Activated T-helper 17 cell treated with anti-CD3 and anti-CD28 coated beads, Interleukin-2, amount 50 U/mL, for 72 hours (primary cell): ENCODE results near the gene SMIM33. TPM values are rescaled to one million over a fixed set of nuclear protein-coding genes. Genes with fewer than 3 reads are reported as not detected.
"Not testable (repeated sequence)": the region's sequence is repeated elsewhere in the genome, so short reads cannot be mapped to it uniquely, and the experiment has no call there.

Experiments
- ATAC-seq: fragments of 150-1000 bp; cut with Tn5 transposase; replicated peaks from 2 replicates; pipeline ENCODE4 v1.10.0; 2021; ENCODE audit warnings: mild to moderate bottlenecking, moderate library complexity
- H3K27ac Mint-ChIP-seq: one replicate; pipeline ENCODE4 v1.8.0; 2022; ENCODE audit warnings: mixed read lengths
- H3K27me3 Mint-ChIP-seq: one replicate; pipeline ENCODE4 v1.8.0; 2022; ENCODE audit warnings: mixed read lengths
- H3K36me3 Mint-ChIP-seq: one replicate; pipeline ENCODE4 v1.8.0; 2022; ENCODE audit warnings: low read depth, mild to moderate bottlenecking, mixed read lengths
- H3K4me1 Mint-ChIP-seq: one replicate; pipeline ENCODE4 v1.8.0; 2022; ENCODE audit warnings: mixed read lengths
- H3K4me3 Mint-ChIP-seq: one replicate; pipeline ENCODE4 v1.8.0; 2022; ENCODE audit warnings: mild to moderate bottlenecking, mixed read lengths
- H3K9me3 Mint-ChIP-seq: one replicate; pipeline ENCODE4 v1.8.0; 2022; ENCODE audit warnings: mixed read lengths
- total RNA-seq, 2 donors: library from RNA; stranded (reverse); gene quantifications; one replicate each; pipeline ENCODE4 v1.2.3, GENCODE V29; 2022

Gene SMIM33
- total RNA-seq, 2 donors from 2014 or later, result 0.54 to 0.90 TPM

- Mint-ChIP-seq H3K4me3 (peak overlapping the region; percentile 25), H3K4me1 (peaks cover 5% of the 10 kb centered on the region), H3K36me3 (no peaks in the 10 kb centered on the region), H3K27me3 (no peaks in the 10 kb centered on the region), H3K9me3 (no peaks in the 10 kb centered on the region), H3K27ac (peak overlapping the region; percentile 73)
- no peak for ATAC-seq
Observed at GRCh38 chr5:139488260-139488659, 17.5 kb downstream of the SMIM33 start.

DNA sequence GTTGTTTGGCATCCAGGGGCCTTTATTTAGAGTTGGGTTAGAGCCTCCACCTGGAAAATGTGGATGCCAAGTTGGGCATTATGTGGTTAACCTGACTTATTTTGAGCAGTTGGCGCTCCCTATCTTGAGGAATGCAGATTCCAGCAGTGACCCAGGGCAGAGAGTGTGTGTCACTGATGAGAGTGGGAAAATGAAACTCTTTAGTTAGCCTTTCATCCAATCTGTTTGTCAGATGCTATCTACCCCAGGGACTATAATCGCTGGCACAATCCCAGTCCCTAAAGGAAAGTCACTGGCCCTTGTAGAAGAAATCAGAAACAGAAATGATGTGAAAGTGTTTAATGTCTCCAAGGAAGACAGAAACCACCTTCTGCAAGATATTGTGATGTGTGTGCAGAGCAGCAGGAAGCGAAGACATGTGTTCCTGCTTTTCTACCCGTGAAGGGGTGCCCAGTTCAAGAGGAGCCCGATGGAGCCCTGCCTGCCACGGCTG, 21.9 kb downstream of the SMIM33 start:
- Mint-ChIP-seq H3K27ac (peak overlapping the region; percentile 9), H3K4me1 (peaks cover 13% of the 10 kb centered on the region), H3K4me3 (peak overlapping the region; percentile 20), H3K36me3 (no peaks in the 10 kb centered on the region), H3K9me3 (no peaks in the 10 kb centered on the region), H3K27me3 (no peaks in the 10 kb centered on the region)
- ATAC-seq, result no peak

DNA sequence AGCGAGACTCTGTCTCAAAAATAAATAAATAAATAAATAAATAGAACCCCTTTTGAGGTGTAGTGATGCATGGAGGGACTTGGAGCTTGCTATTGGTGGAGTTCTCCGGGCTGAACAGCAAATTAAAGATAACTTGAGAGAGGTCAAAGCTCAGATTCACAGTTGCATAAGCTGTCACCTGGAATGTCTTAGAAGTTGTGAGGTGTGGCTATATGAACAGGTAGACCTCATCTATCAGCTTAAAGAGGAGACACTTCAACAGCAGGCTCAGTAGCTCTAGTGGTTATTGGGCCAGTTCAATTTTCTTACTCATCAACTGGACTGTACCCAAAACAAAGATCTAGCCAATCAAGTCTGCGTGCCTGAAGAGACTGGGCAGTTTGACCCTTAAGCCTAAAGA, 23.5 kb downstream of the SMIM33 start:
- no peaks in the 10 kb centered on the region for H3K27me3 Mint-ChIP-seq
- no peaks in the 10 kb centered on the region for H3K36me3 Mint-ChIP-seq
- peaks cover 13% of the 10 kb centered on the region for H3K4me1 Mint-ChIP-seq
- H3K9me3 Mint-ChIP-seq, result no peaks in the 10 kb centered on the region
- no peak overlapping the region for H3K27ac Mint-ChIP-seq
- H3K4me3 Mint-ChIP-seq, result no peak overlapping the region
- no peak for ATAC-seq

DNA sequence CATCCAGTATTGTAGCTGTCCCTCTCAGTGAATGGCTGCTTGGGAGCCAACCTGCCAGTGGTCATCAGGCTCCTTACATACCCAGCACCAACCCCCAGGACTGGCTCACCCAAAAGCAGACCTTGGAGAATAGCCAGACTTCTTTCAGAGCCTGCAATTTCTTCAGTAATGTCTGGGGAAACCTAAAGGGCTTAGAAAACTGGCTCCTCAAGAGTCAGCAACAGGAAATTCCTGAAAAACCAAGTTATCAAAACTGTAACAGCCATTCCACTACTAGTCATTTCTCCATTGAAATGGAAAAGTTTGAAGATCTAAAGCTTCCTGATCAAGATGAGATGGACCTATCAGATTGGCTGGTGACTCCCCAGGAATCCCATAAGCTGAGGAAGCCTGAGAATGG, 24.0 kb downstream of the SMIM33 start:
- no peaks in the 10 kb centered on the region for H3K27me3 Mint-ChIP-seq
- no peaks in the 10 kb centered on the region for H3K36me3 Mint-ChIP-seq
- no peaks in the 10 kb centered on the region for H3K9me3 Mint-ChIP-seq
- no peak overlapping the region for H3K4me3 Mint-ChIP-seq
- ATAC-seq, result no peak
- peaks cover 13% of the 10 kb centered on the region for H3K4me1 Mint-ChIP-seq
- H3K27ac Mint-ChIP-seq, result peak overlapping the region; percentile 78

DNA sequence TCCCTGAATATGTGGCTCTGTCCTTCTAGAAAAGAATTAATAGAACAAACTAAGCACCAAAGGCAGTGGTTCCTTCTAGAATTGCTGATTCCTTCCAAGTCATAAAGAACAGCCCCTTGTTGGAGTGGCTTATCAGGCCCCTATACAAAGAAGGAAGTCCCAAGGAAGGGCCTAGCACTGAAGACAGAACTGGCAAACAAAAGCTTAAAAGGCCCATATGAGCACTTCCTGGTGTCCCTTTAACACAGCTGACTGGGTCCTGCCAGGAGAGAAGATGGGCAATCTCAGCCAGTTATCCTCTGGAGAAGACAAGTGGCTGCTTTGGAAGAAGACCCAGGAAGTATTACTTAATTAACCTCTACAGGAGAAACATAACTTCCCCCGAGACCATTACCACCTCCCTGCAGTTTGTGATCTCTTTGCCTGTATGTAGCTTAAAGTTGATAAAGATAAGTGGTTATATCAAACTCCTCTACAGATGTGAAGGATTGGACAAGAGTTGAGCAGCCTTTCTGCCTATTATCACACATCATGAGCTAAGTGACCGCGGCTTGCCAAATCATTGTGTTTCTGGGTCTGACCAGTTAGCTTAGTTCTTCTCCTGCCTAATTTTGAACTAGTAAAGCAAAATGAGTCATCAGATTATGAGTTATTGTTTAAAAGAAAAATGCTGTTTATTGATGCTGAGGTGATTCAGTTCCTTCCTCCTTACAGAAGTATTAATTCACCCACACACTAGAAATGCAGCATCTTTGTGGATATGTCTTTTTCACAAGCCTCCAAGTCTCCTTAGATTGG, 25.0 kb downstream of the SMIM33 start:
- H3K36me3 Mint-ChIP-seq, result no peaks in the 10 kb centered on the region
- no peaks in the 10 kb centered on the region for H3K9me3 Mint-ChIP-seq
- peak overlapping the region; percentile 78 for H3K27ac Mint-ChIP-seq
- H3K27me3 Mint-ChIP-seq, result no peaks in the 10 kb centered on the region
- peaks cover 13% of the 10 kb centered on the region for H3K4me1 Mint-ChIP-seq
- H3K4me3 Mint-ChIP-seq, result peak overlapping the region; percentile 15
- ATAC-seq, result peak; percentile 93

GRCh38 chr5:139501381-139501780, 30.6 kb downstream of the SMIM33 start:
- ATAC-seq, result no peak
- H3K4me1 Mint-ChIP-seq, result no peaks in the 10 kb centered on the region
- H3K27me3 Mint-ChIP-seq, result no peaks in the 10 kb centered on the region
- H3K36me3 Mint-ChIP-seq, result no peaks in the 10 kb centered on the region
- no peaks in the 10 kb centered on the region for H3K9me3 Mint-ChIP-seq
- H3K27ac Mint-ChIP-seq, result no peak overlapping the region
- H3K4me3 Mint-ChIP-seq, result no peak overlapping the region

DNA sequence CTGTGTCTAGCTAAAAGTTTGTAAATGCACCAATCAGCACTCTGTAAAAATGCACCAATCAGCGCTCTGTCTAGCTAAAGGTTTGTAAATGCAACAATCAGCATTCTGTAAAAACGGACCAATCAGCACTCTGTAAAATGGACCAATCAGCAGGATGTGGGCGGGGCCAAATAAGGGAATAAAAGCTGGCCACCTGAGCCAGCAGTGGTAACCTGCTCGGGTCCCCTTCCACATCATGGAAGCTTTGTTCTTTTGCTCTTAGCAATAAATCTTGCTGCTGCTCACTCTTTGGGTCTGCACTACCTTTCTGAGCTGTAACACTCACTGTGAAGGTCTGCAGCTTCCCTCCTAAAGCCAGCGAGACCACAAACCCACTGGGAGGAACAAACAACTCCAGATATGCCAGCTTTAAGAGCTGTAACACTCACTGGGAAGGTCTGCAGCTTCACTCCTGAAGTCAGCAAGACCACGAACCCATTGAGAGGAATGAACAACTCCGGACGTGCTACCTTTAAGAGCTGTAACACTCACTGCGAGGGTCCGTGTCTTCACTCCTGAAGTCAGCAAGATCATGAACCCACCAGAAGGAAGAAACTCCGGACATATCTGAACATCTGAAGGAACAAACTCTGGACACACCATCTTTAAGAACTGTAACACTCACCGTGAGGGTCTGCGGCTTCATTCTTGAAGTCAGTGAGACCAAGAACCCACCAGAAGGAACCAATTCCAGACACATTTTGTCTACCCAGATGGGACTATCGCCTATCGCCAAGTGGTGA, 32.4 kb downstream of the SMIM33 start:
- H3K36me3 Mint-ChIP-seq, H3K27me3 Mint-ChIP-seq, H3K27ac Mint-ChIP-seq, H3K4me1 Mint-ChIP-seq, ATAC-seq, H3K9me3 Mint-ChIP-seq, H3K4me3 Mint-ChIP-seq: not testable (repeated sequence)

DNA sequence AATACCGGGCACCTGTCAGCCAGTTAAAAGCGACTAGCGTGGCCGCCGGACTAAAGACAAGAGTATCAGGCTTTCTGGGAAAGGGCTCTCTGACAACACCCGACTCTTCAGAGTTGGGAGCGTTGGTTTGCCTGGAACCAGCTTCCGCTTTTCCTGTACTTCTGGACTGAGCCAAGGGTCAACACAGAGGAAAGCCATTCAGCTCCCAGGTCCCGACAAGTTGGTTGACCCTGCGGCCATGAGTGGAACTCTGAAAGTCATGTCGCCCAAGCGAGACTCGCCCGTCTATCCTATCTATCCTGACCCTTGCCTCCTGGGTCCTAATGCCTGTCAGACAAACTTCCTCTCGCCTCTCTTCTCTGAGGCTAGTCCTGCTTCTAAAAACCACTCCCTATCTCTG, 33.1 kb downstream of the SMIM33 start:
- H3K27ac Mint-ChIP-seq, H3K27me3 Mint-ChIP-seq, H3K36me3 Mint-ChIP-seq, H3K4me1 Mint-ChIP-seq, H3K4me3 Mint-ChIP-seq, H3K9me3 Mint-ChIP-seq, ATAC-seq: not testable (repeated sequence)

GRCh38 chr5:139504722-139505121, 33.9 kb downstream of the SMIM33 start:
- H3K4me3 Mint-ChIP-seq, H3K4me1 Mint-ChIP-seq, H3K9me3 Mint-ChIP-seq, H3K27me3 Mint-ChIP-seq, H3K27ac Mint-ChIP-seq, H3K36me3 Mint-ChIP-seq, ATAC-seq: not testable (repeated sequence)

DNA sequence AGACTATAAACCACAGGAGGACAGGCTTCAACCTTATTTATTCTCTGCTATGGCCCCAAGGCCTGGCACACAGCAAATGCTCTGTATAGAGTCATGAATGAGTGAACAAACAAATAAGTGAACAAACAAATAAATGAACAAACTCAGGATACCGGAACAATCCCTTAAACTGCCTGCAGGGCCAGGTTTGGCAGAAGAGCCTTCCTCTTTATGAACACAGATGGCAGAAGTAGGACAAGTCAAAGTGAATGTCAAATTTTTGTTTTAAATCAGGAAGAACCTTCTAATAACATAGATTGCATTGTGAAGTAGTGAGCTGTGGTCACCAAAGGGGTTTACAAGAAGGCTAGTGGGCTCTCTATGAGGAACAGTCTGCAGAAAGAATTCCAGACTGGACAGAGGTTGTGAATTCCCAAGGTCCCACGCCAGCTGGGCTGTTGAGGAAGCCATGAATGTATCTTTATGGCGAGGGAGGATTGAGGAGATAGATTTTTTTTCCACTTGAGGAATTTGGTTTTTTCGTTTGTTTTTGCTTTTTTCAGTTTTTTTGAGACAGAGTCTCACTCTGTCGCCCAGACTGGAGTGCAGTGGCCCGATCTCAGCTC, 42.1 kb downstream of the SMIM33 start:
- Mint-ChIP-seq H3K27me3 (no peaks in the 10 kb centered on the region), H3K27ac (peak overlapping the region; percentile 89), H3K4me3 (peak overlapping the region; percentile 74), H3K36me3 (no peaks in the 10 kb centered on the region), H3K4me1 (peaks cover 37% of the 10 kb centered on the region), H3K9me3 (peaks cover 4% of the 10 kb centered on the region)
- ATAC-seq, result no peak

GRCh38 chr5:139513434-139513833, 42.6 kb downstream of the SMIM33 start:
- H3K27me3 Mint-ChIP-seq, result not testable (repeated sequence)
- ATAC-seq, result peak; percentile 64

GRCh38 chr5:139513852-139514485, 43.2 kb downstream of the SMIM33 start:
- H3K4me3 Mint-ChIP-seq, result peak overlapping the region; percentile 40
- ATAC-seq, result peak; percentile 7
- H3K27ac Mint-ChIP-seq, result peak overlapping the region; percentile 89

More at GRCh38 chr5:139513434-139513833, 42.6 kb downstream of the SMIM33 start:
- Mint-ChIP-seq H3K27ac (peak overlapping the region; percentile 89), H3K4me1 (peaks cover 40% of the 10 kb centered on the region), H3K4me3 (peak overlapping the region; percentile 40)
- H3K9me3 Mint-ChIP-seq, H3K36me3 Mint-ChIP-seq: not testable (repeated sequence)

DNA sequence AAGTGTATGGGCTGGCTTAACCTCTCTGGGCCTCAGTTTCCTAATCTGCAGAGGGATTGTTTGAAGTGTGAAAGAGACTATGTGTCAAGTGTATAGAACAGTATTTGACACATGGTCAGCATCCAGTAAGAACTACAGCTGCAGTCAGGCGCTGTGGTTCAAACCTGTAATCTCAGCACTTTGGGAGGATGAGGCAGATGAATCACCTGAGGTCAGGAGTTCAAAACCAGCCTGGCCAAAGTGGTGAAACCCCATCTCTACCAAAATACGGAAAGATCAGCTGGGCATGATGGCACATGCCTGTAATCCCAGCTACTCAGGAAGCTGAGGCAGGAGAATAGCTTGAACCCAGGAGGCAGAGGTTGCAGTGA, 43.7 kb downstream of the SMIM33 start:
- H3K36me3 Mint-ChIP-seq, result no peaks in the 10 kb centered on the region
- H3K27ac Mint-ChIP-seq, result peak overlapping the region; percentile 58
- peaks cover 4% of the 10 kb centered on the region for H3K9me3 Mint-ChIP-seq
- peaks cover 46% of the 10 kb centered on the region for H3K4me1 Mint-ChIP-seq
- H3K4me3 Mint-ChIP-seq, result peak overlapping the region; percentile 40
- ATAC-seq, result peak; percentile 65
- H3K27me3 Mint-ChIP-seq, result no peaks in the 10 kb centered on the region

More at GRCh38 chr5:139513852-139514485, 43.2 kb downstream of the SMIM33 start:
- Mint-ChIP-seq H3K27me3 (no peaks in the 10 kb centered on the region), H3K36me3 (no peaks in the 10 kb centered on the region), H3K4me1 (peaks cover 44% of the 10 kb centered on the region), H3K9me3 (peaks cover 4% of the 10 kb centered on the region)
